Endothelial cell of umbilical vein (primary cell): Measurements from ENCODE around the gene ADRM1. TPM values are rescaled to one million over a fixed set of nuclear protein-coding genes. Genes with fewer than 3 reads are reported as not detected.

Experiments
- BruUV-seq: library from RNA; stranded (reverse); fragments of 400-500 nt; replicated peaks from 2 replicates; lab custom pipeline; 2021; lab: Mats Ljungman, UMichigan
- CTCF ChIA-PET: fragments of 300-600, 350-600 bp; sonication (Branson Sonifier 250); formaldehyde crosslinking; loops from one replicate; lab custom pipeline; 2021; ENCODE audit warnings: antibody characterized with exemption, inconsistent platforms; lab: Charles Lee
- POLR2A ChIA-PET: fragments of 300-600, 350-600 bp; sonication (Branson Sonifier 250); formaldehyde crosslinking; loops from one replicate; lab custom pipeline; 2021; ENCODE audit warnings: antibody characterized with exemption, inconsistent platforms; lab: Charles Lee
- DNase-seq: peaks from one replicate; pipeline ENCODE4 v3.0.0-alpha.2; 2011; ENCODE audit warnings: low read depth, low spot score
- FAIRE-seq: peaks from 2 replicates; lab custom pipeline; 2011; peaks lifted over from hg19 to GRCh38; lab: Jason Lieb, UNC
- H2AFZ ChIP-seq: 2 replicates; pipeline ENCODE4 v1.6.0; 2012; ENCODE audit warnings: low read depth, low read length, control low read depth, inconsistent platforms
- H3K27ac ChIP-seq: 2 replicates; pipeline ENCODE4 v1.5.1; 2011; ENCODE audit warnings: low read depth, mild to moderate bottlenecking, control low read depth, low read length, moderate library complexity; ENCODE audit not compliant: insufficient read depth
- H3K27me3 ChIP-seq, 2 experiments: 2 replicates each; pipeline versions ENCODE4 v1.6.0 to v1.6.1; 2011; ENCODE audit warnings: low read length in 2 of 2, mixed read lengths in 1 of 2; ENCODE audit not compliant: control insufficient read depth in 2 of 2, insufficient read depth in 2 of 2
- H3K36me3 ChIP-seq, 2 experiments: 2 replicates in 1 of 2; 3 replicates in 1 of 2; pipeline ENCODE4 v1.5.1; 2011; ENCODE audit warnings: low read length in 2 of 2, mild to moderate bottlenecking in 1 of 2, moderate library complexity in 1 of 2; ENCODE audit not compliant: control insufficient read depth in 2 of 2, insufficient read depth in 2 of 2; ENCODE audit errors: extremely low read depth in 1 of 2
- H3K4me1 ChIP-seq: 3 replicates; pipeline ENCODE4 v1.5.1; 2011; ENCODE audit warnings: mild to moderate bottlenecking, low read length; ENCODE audit not compliant: control insufficient read depth, insufficient read depth; ENCODE audit errors: extremely low read depth
- H3K4me2 ChIP-seq: 2 replicates; pipeline ENCODE4 v1.6.1; 2011; ENCODE audit warnings: low read length, control low read depth, mixed read lengths; ENCODE audit not compliant: insufficient read depth
- H3K4me3 ChIP-seq, 3 experiments: fragments of 200-600 bp in 1 of 3; sonication (generic), shearing (Covaris generic) in 1 of 3; replicated peaks in 1 of 3; 2 replicates each; pipeline ENCODE4 v1.5.1; 2011 to 2016; ENCODE audit warnings: control low read depth in 3 of 3, low read length in 3 of 3, mild to moderate bottlenecking in 2 of 3, inconsistent platforms in 1 of 3, low read depth in 1 of 3, moderate library complexity in 1 of 3; ENCODE audit not compliant: insufficient read depth in 1 of 3
- H3K79me2 ChIP-seq: 2 replicates; pipeline ENCODE4 v1.6.0; 2012; ENCODE audit warnings: low read length, inconsistent platforms; ENCODE audit not compliant: control insufficient read depth, insufficient read depth
- H3K9ac ChIP-seq: replicated peaks from 2 replicates; pipeline ENCODE3; 2011; ENCODE audit warnings: low read length, control low read depth; ENCODE audit not compliant: insufficient read depth; ENCODE audit errors: extremely low read depth
- H3K9me1 ChIP-seq: replicated peaks from 3 replicates; pipeline ENCODE4 v1.6.0; 2011; ENCODE audit warnings: mild to moderate bottlenecking, low read length; ENCODE audit not compliant: control insufficient read depth, insufficient read depth; ENCODE audit errors: extremely low read depth
- H3K9me3 ChIP-seq: replicated peaks from 2 replicates; pipeline ENCODE4 v1.5.1; 2012; ENCODE audit warnings: low read length, inconsistent platforms; ENCODE audit not compliant: control insufficient read depth, insufficient read depth
- H4K20me1 ChIP-seq: replicated peaks from 2 replicates; pipeline ENCODE3; 2011; ENCODE audit warnings: mild to moderate bottlenecking, low read length; ENCODE audit not compliant: control insufficient read depth, insufficient read depth; ENCODE audit errors: extremely low read depth
- CTCF ChIP-seq, 2 donors: IDR thresholded peaks; 1 replicate in 1 of 2; 2 replicates in 1 of 2; pipeline ENCODE4 v1.5.1; 2011; ENCODE audit warnings: low read length in 2 of 2, mild to moderate bottlenecking in 2 of 2, moderate library complexity in 2 of 2, control low read depth in 1 of 2, inconsistent platforms in 1 of 2, low read depth in 1 of 2; ENCODE audit not compliant: insufficient read depth in 1 of 2; ENCODE audit errors: extremely low read depth in 1 of 2
- EZH2 ChIP-seq: IDR thresholded peaks from 2 replicates; pipeline ENCODE4 v1.6.1; 2012; ENCODE audit warnings: borderline replicate concordance, low read depth, mild to moderate bottlenecking, moderate library complexity, low read length, inconsistent platforms; ENCODE audit not compliant: severe bottlenecking
- FOS ChIP-seq: IDR thresholded peaks from 2 replicates; pipeline ENCODE4 v1.6.1; 2011; ENCODE audit warnings: mild to moderate bottlenecking, low read length, moderate library complexity, borderline replicate concordance; ENCODE audit not compliant: insufficient read depth
- GATA2 ChIP-seq: IDR thresholded peaks from 2 replicates; pipeline ENCODE4 v1.7.0; 2011; ENCODE audit warnings: low read depth, mild to moderate bottlenecking, moderate library complexity, mixed read lengths, low read length; ENCODE audit not compliant: insufficient read length, insufficient read depth
- JUN ChIP-seq: IDR thresholded peaks from 2 replicates; pipeline ENCODE4 v1.6.1; 2011; ENCODE audit warnings: borderline replicate concordance, low read depth; ENCODE audit not compliant: insufficient read length, insufficient read depth
- MAX ChIP-seq: IDR thresholded peaks from 2 replicates; pipeline ENCODE4 v1.6.1; 2011; ENCODE audit not compliant: insufficient read depth, insufficient read length
- MYC ChIP-seq: IDR thresholded peaks from one replicate; pipeline ENCODE4 v1.6.1; 2011; ENCODE audit warnings: mild to moderate bottlenecking, low read depth, low read length
- POLR2A ChIP-seq: IDR thresholded peaks from 2 replicates; pipeline ENCODE4 v1.6.1; 2012; ENCODE audit warnings: low read depth, mild to moderate bottlenecking, control low read depth, low read length
- dilution Hi-C: fragments of 300-500 bp; cut with MboI; formaldehyde crosslinking; loops from one replicate; pipeline ENCODE4 v1.15.0; 2019; ENCODE audit warnings: low sequenced_read_pairs; ENCODE audit not compliant: extremely low pct_ligation_motif_present
- intact Hi-C: fragments of 100-400 bp; cut with micrococcal nuclease; formaldehyde crosslinking; loops from one replicate; pipeline ENCODE4 v1.10.0; 2022
- polyA plus RNA-seq, 4 experiments: library from polyadenylated mRNA; depleted of rRNA in 3 of 4; stranded (reverse) in 3 of 4; unstranded in 1 of 4; fragments of >200 nt; gene quantifications; 2 replicates each; pipeline versions ENCODE4 v1.2.1 to v1.2.3, GENCODE V29; 2011 to 2012; ENCODE audit warnings: missing spikeins in 1 of 4
- total RNA-seq: library from RNA; stranded (reverse); gene quantifications from 2 replicates; pipeline ENCODE4 v1.2.3, GENCODE V29; 2021

ADRM1 gene
- total and polyA plus RNA-seq, 2 donors (not counting 3 experiments of a cell fraction or from before 2014, with no cell fraction given), result 154 to 179 TPM

- Histone ChIP-seq H3K4me1 (peaks cover 34% of the 10 kb centered on the region), H2AFZ (no peak overlapping the region), H3K36me3 (peaks cover 2 to 14% of the 10 kb centered on the region in 2 experiments), H3K4me2 (no peak overlapping the region), H3K9me3 (no peaks in the 10 kb centered on the region), H4K20me1 (no peaks in the 10 kb centered on the region), H3K27ac (no peak overlapping the region), H3K79me2 (peaks cover 55% of the 10 kb centered on the region), H3K9ac (no peak overlapping the region), H3K27me3 (no peaks in the 10 kb centered on the region), H3K4me3 (no peak overlapping the region), H3K9me1 (no peaks in the 10 kb centered on the region)
- no peak for DNase-seq
- TF ChIP-seq FOS (no peak), MYC (no peak), EZH2 (no peak), POLR2A (no peak), MAX (no peak), CTCF (IDR thresholded peaks at IDR 0.05; ENCODE audit: extremely low read depth in 1 of 2, insufficient read depth in 1 of 2, low read depth in 1 of 2, low read length in 2 of 2) (no peak), JUN (no peak), GATA2 (no peak)
- FAIRE-seq, result no peak
- no TSS peak for BruUV-seq
- ChIA-PET CTCF (interaction anchor here (0.9 kb wide), 1 partner anchor 29 kb away, joined by 3 read pairs; no protein-coding TSS in a partner anchor), POLR2A (no interaction called here)
- intact Hi-C loops (no loop called here), dilution Hi-C loops (no loop called here)
These were observed 50.7 kb downstream of the ADRM1 start for GRCh38 chr20:62353289-62354030.
